HepG2 (cell line): ENCODE data around the gene FOXR1. TPM values are rescaled to one million over a fixed set of nuclear protein-coding genes. Genes with fewer than 3 reads are reported as not detected.

Source experiments
- MTA1 ChIP-seq: sonication (generic); formaldehyde crosslinking; IDR thresholded peaks from 2 replicates; pipeline ENCODE4 v1.4.0; 2020; ENCODE audit warnings: missing genetic modification reagents, mild to moderate bottlenecking, borderline replicate concordance
- NCOA2 ChIP-seq: sonication (generic); formaldehyde crosslinking; IDR thresholded peaks from 2 replicates; pipeline ENCODE4 v1.8.0; 2022; ENCODE audit warnings: inconsistent platforms
- NFIB ChIP-seq: sonication (generic); formaldehyde crosslinking; IDR thresholded peaks from 2 replicates; pipeline ENCODE4 v1.9.0; 2021; ENCODE audit warnings: missing genetic modification reagents, mild to moderate bottlenecking, borderline replicate concordance
- NFKB2 ChIP-seq: sonication (generic); formaldehyde crosslinking; IDR thresholded peaks from 2 replicates; pipeline ENCODE4 v1.4.0; 2020; ENCODE audit warnings: missing genetic modification reagents, borderline replicate concordance
- NFYC ChIP-seq: IDR thresholded peaks from 2 replicates; pipeline ENCODE4 v1.6.1; 2016; ENCODE audit warnings: missing genetic modification reagents, missing compliant biosample characterization
- PAX8 ChIP-seq: sonication (generic); formaldehyde crosslinking; IDR thresholded peaks from 2 replicates; pipeline ENCODE4 v1.8.0; 2022; ENCODE audit warnings: mild to moderate bottlenecking, missing genetic modification reagents, borderline replicate concordance
- PCBP1 ChIP-seq: fragments of 200-400 bp; formaldehyde crosslinking; IDR thresholded peaks from 2 replicates; pipeline ENCODE4 v1.6.1; 2017; ENCODE audit warnings: mild to moderate bottlenecking, low read depth, low read length, borderline replicate concordance
- PHF21A ChIP-seq: sonication (generic); formaldehyde crosslinking; IDR thresholded peaks from 2 replicates; pipeline ENCODE4 v1.5.0; 2020; ENCODE audit warnings: mild to moderate bottlenecking, missing genetic modification reagents
- RXRA ChIP-seq: sonication (generic); formaldehyde crosslinking; IDR thresholded peaks from 2 replicates; pipeline ENCODE4 v1.5.1; 2020; ENCODE audit warnings: missing genetic modification reagents
- SRY ChIP-seq: sonication (generic); formaldehyde crosslinking; IDR thresholded peaks from 2 replicates; pipeline ENCODE4 v1.8.0; 2022; ENCODE audit warnings: mild to moderate bottlenecking, missing genetic modification reagents
- UBTF ChIP-seq: sonication (generic); formaldehyde crosslinking; IDR thresholded peaks from 2 replicates; pipeline ENCODE4 v1.4.0; 2020; ENCODE audit warnings: mild to moderate bottlenecking, missing genetic modification reagents
- ZSCAN5A ChIP-seq: sonication (generic); formaldehyde crosslinking; IDR thresholded peaks from 2 replicates; pipeline ENCODE4 v1.8.0; 2022; ENCODE audit warnings: mild to moderate bottlenecking, missing genetic modification reagents, borderline replicate concordance
- polyA plus RNA-seq, 8 experiments: library from polyadenylated mRNA; depleted of rRNA in 3 of 8; stranded (reverse) in 7 of 8; unstranded in 1 of 8; fragments of >200 nt; fragmentation: Illumina TruSeq in 4 of 8; extraction: Trizol in 4 of 8; gene quantifications; 2 replicates each; pipeline versions ENCODE4 v1.2.1 to v1.2.3, GENCODE V29; 2011 to 2016; ENCODE audit warnings: low read depth in 4 of 8, missing spikeins in 1 of 8, mixed read lengths in 1 of 8; ENCODE audit not compliant: insufficient read depth in 1 of 8
- total RNA-seq, 5 experiments: library from RNA; depleted of rRNA; stranded (reverse); fragments of >200 nt; fragmentation: Illumina TruSeq; extraction: Trizol; gene quantifications; 2 replicates each; pipeline ENCODE4 v1.2.3, GENCODE V29; 2016; ENCODE audit warnings: low read depth in 1 of 5
- TF ChIP-seq, protein P1 (sequence below): sonication (generic); formaldehyde crosslinking; IDR thresholded peaks from 2 replicates; pipeline ENCODE4 v1.4.0; 2020; ENCODE audit warnings: mild to moderate bottlenecking, missing genetic modification reagents
- TF ChIP-seq, protein P2 (sequence below): sonication (generic); formaldehyde crosslinking; IDR thresholded peaks from 2 replicates; pipeline ENCODE4 v1.4.0; 2020; ENCODE audit warnings: missing genetic modification reagents, borderline replicate concordance
- TF ChIP-seq, protein P3 (sequence below): sonication (generic); formaldehyde crosslinking; conservative IDR thresholded peaks from 2 replicates; pipeline ENCODE4 v1.4.0; 2020; ENCODE audit warnings: missing genetic modification reagents

FOXR1 gene
- total and polyA plus RNA-seq, 2 of the 13 experiments (the other 11 are each of a cell fraction or from before 2014, with no cell fraction given): not detected

DNA sequence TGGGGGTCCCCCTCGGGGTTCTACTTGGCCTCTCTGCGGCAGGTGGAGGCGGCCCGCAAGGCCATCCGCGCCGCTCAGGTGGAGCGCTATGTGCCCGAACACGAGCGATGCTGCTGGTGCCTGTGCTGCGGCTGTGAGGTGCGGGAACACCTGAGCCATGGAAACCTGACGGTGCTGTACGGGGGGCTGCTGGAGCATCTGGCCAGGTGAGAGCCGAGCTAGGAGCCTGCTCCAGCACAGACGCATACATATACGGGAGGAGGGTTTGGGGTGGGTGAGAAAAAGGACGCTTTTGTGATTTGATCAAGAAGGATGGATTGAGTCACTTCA is 26.8 kb downstream of the FOXR1 start (continued):
- TF ChIP-seq ZSCAN5A (CRISPR knock-in tag) (no peak), SRY (CRISPR knock-in tag) (no peak), NCOA2 (no peak), NFKB2 (CRISPR knock-in tag) (no peak), NFYC (CRISPR knock-in tag) (no peak), MTA1 (CRISPR knock-in tag) (no peak), UBTF (no peak; the same call in 1 of the 2 replicates), PAX8 (CRISPR knock-in tag) (no peak), RXRA (CRISPR knock-in tag) (no peak), PHF21A (no peak), NFIB (CRISPR knock-in tag) (no peak), PCBP1 (no peak)
- TF ChIP-seq, protein P1, sequence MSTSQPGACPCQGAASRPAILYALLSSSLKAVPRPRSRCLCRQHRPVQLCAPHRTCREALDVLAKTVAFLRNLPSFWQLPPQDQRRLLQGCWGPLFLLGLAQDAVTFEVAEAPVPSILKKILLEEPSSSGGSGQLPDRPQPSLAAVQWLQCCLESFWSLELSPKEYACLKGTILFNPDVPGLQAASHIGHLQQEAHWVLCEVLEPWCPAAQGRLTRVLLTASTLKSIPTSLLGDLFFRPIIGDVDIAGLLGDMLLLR (CRISPR knock-in tag): peak; percentile 41; the same call in 1 of the 2 replicates
- TF ChIP-seq, protein P2, sequence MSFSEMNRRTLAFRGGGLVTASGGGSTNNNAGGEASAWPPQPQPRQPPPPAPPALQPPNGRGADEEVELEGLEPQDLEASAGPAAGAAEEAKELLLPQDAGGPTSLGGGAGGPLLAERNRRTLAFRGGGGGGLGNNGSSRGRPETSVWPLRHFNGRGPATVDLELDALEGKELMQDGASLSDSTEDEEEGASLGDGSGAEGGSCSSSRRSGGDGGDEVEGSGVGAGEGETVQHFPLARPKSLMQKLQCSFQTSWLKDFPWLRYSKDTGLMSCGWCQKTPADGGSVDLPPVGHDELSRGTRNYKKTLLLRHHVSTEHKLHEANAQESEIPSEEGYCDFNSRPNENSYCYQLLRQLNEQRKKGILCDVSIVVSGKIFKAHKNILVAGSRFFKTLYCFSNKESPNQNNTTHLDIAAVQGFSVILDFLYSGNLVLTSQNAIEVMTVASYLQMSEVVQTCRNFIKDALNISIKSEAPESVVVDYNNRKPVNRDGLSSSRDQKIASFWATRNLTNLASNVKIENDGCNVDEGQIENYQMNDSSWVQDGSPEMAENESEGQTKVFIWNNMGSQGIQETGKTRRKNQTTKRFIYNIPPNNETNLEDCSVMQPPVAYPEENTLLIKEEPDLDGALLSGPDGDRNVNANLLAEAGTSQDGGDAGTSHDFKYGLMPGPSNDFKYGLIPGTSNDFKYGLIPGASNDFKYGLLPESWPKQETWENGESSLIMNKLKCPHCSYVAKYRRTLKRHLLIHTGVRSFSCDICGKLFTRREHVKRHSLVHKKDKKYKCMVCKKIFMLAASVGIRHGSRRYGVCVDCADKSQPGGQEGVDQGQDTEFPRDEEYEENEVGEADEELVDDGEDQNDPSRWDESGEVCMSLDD (CRISPR knock-in tag): peak; percentile 1; the same call in 1 of the 2 replicates
- TF ChIP-seq, protein P3, sequence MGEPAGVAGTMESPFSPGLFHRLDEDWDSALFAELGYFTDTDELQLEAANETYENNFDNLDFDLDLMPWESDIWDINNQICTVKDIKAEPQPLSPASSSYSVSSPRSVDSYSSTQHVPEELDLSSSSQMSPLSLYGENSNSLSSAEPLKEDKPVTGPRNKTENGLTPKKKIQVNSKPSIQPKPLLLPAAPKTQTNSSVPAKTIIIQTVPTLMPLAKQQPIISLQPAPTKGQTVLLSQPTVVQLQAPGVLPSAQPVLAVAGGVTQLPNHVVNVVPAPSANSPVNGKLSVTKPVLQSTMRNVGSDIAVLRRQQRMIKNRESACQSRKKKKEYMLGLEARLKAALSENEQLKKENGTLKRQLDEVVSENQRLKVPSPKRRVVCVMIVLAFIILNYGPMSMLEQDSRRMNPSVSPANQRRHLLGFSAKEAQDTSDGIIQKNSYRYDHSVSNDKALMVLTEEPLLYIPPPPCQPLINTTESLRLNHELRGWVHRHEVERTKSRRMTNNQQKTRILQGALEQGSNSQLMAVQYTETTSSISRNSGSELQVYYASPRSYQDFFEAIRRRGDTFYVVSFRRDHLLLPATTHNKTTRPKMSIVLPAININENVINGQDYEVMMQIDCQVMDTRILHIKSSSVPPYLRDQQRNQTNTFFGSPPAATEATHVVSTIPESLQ (CRISPR knock-in tag): no peak
